Astrocyte (in vitro differentiated cells and primary cell): ENCODE measurements around the gene FASN. TPM values are rescaled to one million over a fixed set of nuclear protein-coding genes. Genes with fewer than 3 reads are reported as not detected.

Source experiments
- DNase-seq: peaks from one replicate; pipeline ENCODE4 v3.0.0-alpha.2; 2010; ENCODE audit warnings: low read depth
- FAIRE-seq: peaks from 2 replicates; lab custom pipeline; 2011; peaks lifted over from hg19 to GRCh38; lab: Jason Lieb, UNC
- H2AFZ ChIP-seq: 2 replicates; pipeline ENCODE4 v1.6.0; 2012; ENCODE audit warnings: low read depth, low read length, inconsistent platforms
- H3K27ac ChIP-seq: 2 replicates; pipeline ENCODE4 v1.5.1; 2011; ENCODE audit warnings: low read depth, low read length, inconsistent platforms
- H3K27me3 ChIP-seq: 2 replicates; pipeline ENCODE4 v1.6.0; 2011; ENCODE audit warnings: low read length, inconsistent platforms; ENCODE audit not compliant: insufficient read depth
- H3K36me3 ChIP-seq: 2 replicates; pipeline ENCODE4 v1.5.1; 2011; ENCODE audit warnings: low read length, inconsistent platforms; ENCODE audit not compliant: insufficient read depth
- H3K4me1 ChIP-seq: 2 replicates; pipeline ENCODE4 v1.5.1; 2011; ENCODE audit warnings: low read length, inconsistent platforms; ENCODE audit not compliant: insufficient read depth
- H3K4me2 ChIP-seq: 2 replicates; pipeline ENCODE4 v1.6.0; 2012; ENCODE audit warnings: low read length, inconsistent platforms
- H3K4me3 ChIP-seq: 2 replicates; pipeline ENCODE4 v1.5.1; 2011; ENCODE audit warnings: low read depth, mild to moderate bottlenecking, low read length, inconsistent platforms; ENCODE audit not compliant: insufficient read depth
- H3K79me2 ChIP-seq: 2 replicates; pipeline ENCODE4 v1.6.0; 2012; ENCODE audit warnings: mild to moderate bottlenecking, low read length, inconsistent platforms; ENCODE audit not compliant: insufficient read depth
- H3K9ac ChIP-seq: 2 replicates; pipeline ENCODE4 v1.6.0; 2012; ENCODE audit warnings: mild to moderate bottlenecking, low read length, inconsistent platforms
- H3K9me3 ChIP-seq: 2 replicates; pipeline ENCODE4 v1.5.1; 2012; ENCODE audit warnings: low read depth, mild to moderate bottlenecking, low read length, inconsistent platforms; ENCODE audit not compliant: insufficient read depth
- H4K20me1 ChIP-seq: 2 replicates; pipeline ENCODE4 v1.6.0; 2012; ENCODE audit warnings: low read length, inconsistent platforms; ENCODE audit not compliant: insufficient read depth
- H3K27ac Mint-ChIP-seq: one replicate; pipeline ENCODE4 v1.8.0; 2021; ENCODE audit warnings: mild to moderate bottlenecking, mixed read lengths; ENCODE audit not compliant: unreplicated experiment
- H3K27me3 Mint-ChIP-seq: one replicate; pipeline ENCODE4 v1.8.0; 2021; ENCODE audit warnings: low read depth, mixed read lengths; ENCODE audit not compliant: unreplicated experiment
- H3K36me3 Mint-ChIP-seq: one replicate; pipeline ENCODE4 v1.8.0; 2021; ENCODE audit warnings: low read depth, mixed read lengths; ENCODE audit not compliant: unreplicated experiment
- H3K4me1 Mint-ChIP-seq: one replicate; pipeline ENCODE4 v1.8.0; 2021; ENCODE audit warnings: low read depth, mixed read lengths; ENCODE audit not compliant: unreplicated experiment
- H3K4me3 Mint-ChIP-seq: one replicate; pipeline ENCODE4 v1.8.0; 2021; ENCODE audit warnings: mild to moderate bottlenecking, moderate library complexity, mixed read lengths; ENCODE audit not compliant: unreplicated experiment
- H3K9me3 Mint-ChIP-seq: one replicate; pipeline ENCODE4 v1.8.0; 2021; ENCODE audit warnings: mild to moderate bottlenecking, mixed read lengths; ENCODE audit not compliant: unreplicated experiment
- CTCF ChIP-seq: IDR thresholded peaks from 2 replicates; pipeline ENCODE4 v1.5.1; 2011; ENCODE audit warnings: low read depth, mild to moderate bottlenecking, inconsistent platforms, low read length, moderate library complexity; ENCODE audit not compliant: insufficient read depth
- EZH2 ChIP-seq: IDR thresholded peaks from 2 replicates; pipeline ENCODE4 v1.6.1; 2012; ENCODE audit warnings: mild to moderate bottlenecking, low read length, inconsistent platforms; ENCODE audit not compliant: insufficient read depth
- total RNA-seq: library from RNA; stranded (reverse); gene quantifications from 2 replicates; pipeline ENCODE4 v1.2.1, GENCODE V29; 2021

Gene FASN
- total RNA-seq, 1 donor from 2014 or later: 203 TPM

- Histone ChIP-seq H3K4me1 (peaks cover 28% of the 10 kb centered on the region), H3K27me3 (no peaks in the 10 kb centered on the region), H3K27ac (peak overlapping the region; percentile 90), H3K4me2 (peak overlapping the region; percentile 89), H3K36me3 (no peaks in the 10 kb centered on the region), H4K20me1 (peaks cover 27% of the 10 kb centered on the region), H3K4me3 (peak overlapping the region; percentile 52), H3K9me3 (no peaks in the 10 kb centered on the region), H2AFZ (peak overlapping the region; percentile 71), H3K79me2 (peaks cover 35% of the 10 kb centered on the region), H3K9ac (peak overlapping the region; percentile 75)
- Mint-ChIP-seq H3K27me3 (no peaks in the 10 kb centered on the region), H3K4me1 (peaks cover 6% of the 10 kb centered on the region), H3K9me3 (no peaks in the 10 kb centered on the region), H3K36me3 (no peaks in the 10 kb centered on the region), H3K27ac (peak overlapping the region; percentile 7), H3K4me3 (peak overlapping the region; percentile 82)
- DNase-seq (no peak), FAIRE-seq (no peak)
- TF ChIP-seq EZH2: no peak
- no peak for TF ChIP-seq CTCF
Measured at GRCh38 chr17:82098939-82099763, 1.1 kb upstream of the FASN start.

- Mint-ChIP-seq H3K27ac (no peak overlapping the region), H3K4me3 (no peak overlapping the region), H3K4me1 (peaks cover 6% of the 10 kb centered on the region), H3K27me3 (no peaks in the 10 kb centered on the region), H3K36me3 (no peaks in the 10 kb centered on the region), H3K9me3 (no peaks in the 10 kb centered on the region)
- Histone ChIP-seq H4K20me1 (peaks cover 37% of the 10 kb centered on the region), H3K9ac (peak overlapping the region; percentile 88), H3K36me3 (peaks cover 4% of the 10 kb centered on the region), H3K27me3 (no peaks in the 10 kb centered on the region), H2AFZ (no peak overlapping the region), H3K27ac (peak overlapping the region; percentile 68), H3K4me3 (peak overlapping the region; percentile 70), H3K79me2 (peaks cover 48% of the 10 kb centered on the region), H3K9me3 (no peaks in the 10 kb centered on the region), H3K4me1 (peaks cover 28% of the 10 kb centered on the region), H3K4me2 (peak overlapping the region; percentile 99)
- FAIRE-seq (no peak), DNase-seq (no peak)
- TF ChIP-seq EZH2: no peak
- TF ChIP-seq CTCF: no peak
Measured at GRCh38 chr17:82097919-82098168, 192 bp downstream of the FASN start.
